ENCODE results near the gene CPD.

- TF ChIP-seq EZH2phosphoT487 (conservative IDR thresholded peaks at IDR 0.05; ENCODE audit: low read length): no peak
- no peak for TF ChIP-seq CTCF (IDR thresholded peaks at IDR 0.05; ENCODE audit: insufficient read depth, low read length, poor library complexity, severe bottlenecking)
Measured at GRCh38 chr17:30352240-30352814, 26.4 kb upstream of the CPD start.
